Activated T-cell treated with anti-CD3 and anti-CD28 coated beads, Interleukin-2, amount 50 U/mL, for 24 hours (primary cell): ENCODE results near the gene CRTC3.
"Not testable (repeated sequence)": the region's sequence is repeated elsewhere in the genome, so short reads cannot be mapped to it uniquely, and the experiment has no call there.

Experiments
- DNase-seq: peaks from one replicate; pipeline ENCODE4 v3.0.0-alpha.2; 2020
- H3K27ac Mint-ChIP-seq: 2 replicates; pipeline ENCODE4 v1.8.0; 2020; ENCODE audit warnings: mild to moderate bottlenecking, mixed read lengths
- H3K27me3 Mint-ChIP-seq: 2 replicates; pipeline ENCODE4 v1.8.0; 2020; ENCODE audit warnings: mixed read lengths
- H3K36me3 Mint-ChIP-seq: 2 replicates; pipeline ENCODE4 v1.8.0; 2020; ENCODE audit warnings: low read depth, mixed read lengths
- H3K4me1 Mint-ChIP-seq: 2 replicates; pipeline ENCODE4 v1.8.0; 2020; ENCODE audit warnings: low read depth, mixed read lengths
- H3K4me3 Mint-ChIP-seq: 2 replicates; pipeline ENCODE4 v1.8.0; 2020; ENCODE audit warnings: mild to moderate bottlenecking, moderate library complexity, mixed read lengths
- H3K9me3 Mint-ChIP-seq: 2 replicates; pipeline ENCODE4 v1.8.0; 2020; ENCODE audit warnings: mixed read lengths

The CRTC3 gene

GRCh38 chr15:90510781-90511180 is 18.9 kb upstream of the CRTC3 start:
- not testable (repeated sequence) for H3K4me3 Mint-ChIP-seq, H3K36me3 Mint-ChIP-seq, H3K27me3 Mint-ChIP-seq, H3K9me3 Mint-ChIP-seq, DNase-seq
- peaks cover 12% of the 10 kb centered on the region for H3K4me1 Mint-ChIP-seq
- peak overlapping the region; percentile 63 for H3K27ac Mint-ChIP-seq

GRCh38 chr15:90511211-90511618 is 18.5 kb upstream of the CRTC3 start:
- Mint-ChIP-seq H3K4me1 (peaks cover 12% of the 10 kb centered on the region), H3K27ac (peak overlapping the region; percentile 63), H3K4me3 (peak overlapping the region; percentile 70)
- peak; percentile 42 for DNase-seq
- H3K27me3 Mint-ChIP-seq, H3K9me3 Mint-ChIP-seq, H3K36me3 Mint-ChIP-seq: not testable (repeated sequence)

DNA sequence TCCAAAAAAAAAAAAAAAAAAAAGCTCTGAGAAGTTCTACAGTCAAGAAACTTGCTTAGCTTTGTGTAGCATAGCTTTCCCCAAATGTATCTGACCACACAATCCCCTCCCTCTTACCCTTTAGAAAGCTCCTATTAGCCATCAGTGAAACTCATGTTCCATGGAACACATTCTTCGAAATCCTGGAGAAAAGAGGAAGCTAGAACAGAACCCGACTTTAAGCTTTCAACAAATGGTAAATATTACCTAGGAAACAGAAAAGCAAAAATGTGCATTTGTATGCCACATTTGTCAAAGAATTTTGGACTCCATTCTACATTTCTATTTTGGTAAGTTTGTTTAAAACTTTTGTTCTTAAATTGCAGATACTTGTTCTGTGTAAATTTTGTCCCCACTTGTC is 17.4 kb upstream of the CRTC3 start:
- H3K27me3 Mint-ChIP-seq, result no peaks in the 10 kb centered on the region
- H3K36me3 Mint-ChIP-seq, result no peaks in the 10 kb centered on the region

GRCh38 chr15:90512981-90513380 is 16.7 kb upstream of the CRTC3 start:
- Mint-ChIP-seq H3K27ac (no peak overlapping the region), H3K4me3 (no peak overlapping the region), H3K36me3 (no peaks in the 10 kb centered on the region), H3K9me3 (no peaks in the 10 kb centered on the region), H3K4me1 (peaks cover 12% of the 10 kb centered on the region), H3K27me3 (no peaks in the 10 kb centered on the region)
- no peak for DNase-seq

More for the DNA sequence above, 17.4 kb upstream of the CRTC3 start:
- Mint-ChIP-seq H3K9me3 (no peaks in the 10 kb centered on the region), H3K27ac (no peak overlapping the region), H3K4me1 (peaks cover 12% of the 10 kb centered on the region), H3K4me3 (no peak overlapping the region)
- DNase-seq, result no peak

GRCh38 chr15:90513448-90513847 is 16.3 kb upstream of the CRTC3 start:
- Mint-ChIP-seq H3K36me3 (no peaks in the 10 kb centered on the region), H3K4me1 (peaks cover 12% of the 10 kb centered on the region), H3K9me3 (no peaks in the 10 kb centered on the region), H3K27me3 (no peaks in the 10 kb centered on the region), H3K27ac (no peak overlapping the region), H3K4me3 (no peak overlapping the region)
- DNase-seq, result no peak

DNA sequence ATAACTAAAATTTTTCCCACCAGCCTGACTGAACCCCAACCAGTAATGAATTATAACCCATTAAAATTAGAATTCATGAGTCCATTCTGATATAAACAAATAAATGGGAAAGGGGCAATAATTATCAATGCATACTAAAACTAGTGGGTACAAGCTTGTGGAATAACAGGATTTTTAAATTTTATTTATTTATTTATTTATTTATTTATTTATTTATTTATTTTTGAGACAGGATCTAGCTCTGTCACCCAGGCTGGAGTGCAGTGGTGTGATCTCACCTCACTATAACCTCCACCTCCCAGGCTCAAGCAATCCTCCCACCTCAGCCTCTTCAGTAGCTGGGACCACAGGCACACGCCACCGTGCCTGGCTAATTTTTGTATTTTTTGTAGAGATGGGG is 15.8 kb upstream of the CRTC3 start:
- H3K4me1 Mint-ChIP-seq, result peaks cover 12% of the 10 kb centered on the region
- not testable (repeated sequence) for H3K27me3 Mint-ChIP-seq, H3K27ac Mint-ChIP-seq, DNase-seq, H3K9me3 Mint-ChIP-seq, H3K4me3 Mint-ChIP-seq, H3K36me3 Mint-ChIP-seq

DNA sequence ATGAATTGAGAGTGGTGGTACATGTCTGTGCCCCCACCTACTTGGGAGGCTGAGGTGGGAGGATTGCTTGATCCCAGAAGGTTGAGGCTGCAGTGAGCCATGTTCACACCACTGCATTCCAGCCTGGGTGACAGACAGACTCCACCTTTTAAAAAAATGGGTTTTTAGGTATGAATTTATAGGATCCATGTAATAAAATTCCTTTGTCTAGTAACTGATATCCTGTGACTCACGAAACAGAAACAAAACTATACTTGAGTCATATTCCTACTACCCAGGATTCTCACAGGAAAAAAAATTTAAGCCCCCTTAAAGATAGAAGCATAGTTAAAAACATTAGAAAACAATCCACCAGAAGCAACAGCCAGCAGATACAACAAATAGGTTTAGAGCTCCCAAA is 10.0 kb upstream of the CRTC3 start:
- no peak for DNase-seq
- Mint-ChIP-seq H3K4me3 (no peak overlapping the region), H3K27me3 (no peaks in the 10 kb centered on the region), H3K9me3 (no peaks in the 10 kb centered on the region), H3K36me3 (no peaks in the 10 kb centered on the region), H3K27ac (no peak overlapping the region), H3K4me1 (peaks cover 5% of the 10 kb centered on the region)

DNA sequence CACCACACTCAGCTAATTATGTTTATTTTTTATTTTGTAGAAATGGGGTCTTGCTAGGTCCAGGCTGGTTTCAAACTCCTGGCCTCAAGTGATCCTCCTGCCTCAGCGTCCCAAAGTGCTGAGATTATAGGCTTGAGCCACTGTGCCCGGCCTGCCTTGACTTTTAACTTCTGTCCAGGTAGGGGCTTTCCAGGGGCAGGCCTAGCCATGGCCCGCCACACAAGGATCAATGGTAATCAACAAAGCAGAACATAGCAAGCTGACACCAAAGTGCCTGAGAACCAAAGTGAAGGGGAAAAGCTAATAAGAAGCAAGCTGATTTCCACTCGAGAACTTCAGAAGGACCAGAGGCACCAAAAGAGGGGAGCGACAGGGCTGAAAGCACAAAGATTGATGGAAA is 9.4 kb upstream of the CRTC3 start:
- Mint-ChIP-seq H3K36me3 (no peaks in the 10 kb centered on the region), H3K4me1 (peaks cover 7% of the 10 kb centered on the region), H3K27me3 (no peaks in the 10 kb centered on the region), H3K27ac (no peak overlapping the region), H3K9me3 (no peaks in the 10 kb centered on the region), H3K4me3 (no peak overlapping the region)
- DNase-seq, result no peak

DNA sequence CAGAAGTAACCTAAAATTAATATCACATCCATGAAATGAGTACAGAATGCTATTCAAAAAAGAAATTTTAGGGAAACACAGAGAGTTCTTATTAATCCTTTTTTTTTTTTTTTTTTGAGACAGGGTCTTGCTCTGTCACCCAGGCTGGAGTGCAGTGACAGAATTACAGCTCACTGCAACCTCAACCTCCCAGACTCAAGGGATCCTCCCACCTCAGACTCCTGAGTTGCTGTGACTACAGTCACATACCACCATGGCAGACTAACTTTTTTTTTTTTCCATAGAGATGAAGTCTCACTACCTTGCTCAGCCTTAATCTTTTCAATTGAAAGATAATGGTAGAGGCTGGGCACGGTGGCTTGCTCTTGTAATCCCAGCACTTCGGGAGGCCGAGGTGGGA is 6.3 kb upstream of the CRTC3 start:
- Mint-ChIP-seq H3K4me3 (no peak overlapping the region), H3K4me1 (peaks cover 8% of the 10 kb centered on the region), H3K9me3 (no peaks in the 10 kb centered on the region), H3K27ac (no peak overlapping the region), H3K36me3 (no peaks in the 10 kb centered on the region), H3K27me3 (no peaks in the 10 kb centered on the region)
- DNase-seq, result no peak

DNA sequence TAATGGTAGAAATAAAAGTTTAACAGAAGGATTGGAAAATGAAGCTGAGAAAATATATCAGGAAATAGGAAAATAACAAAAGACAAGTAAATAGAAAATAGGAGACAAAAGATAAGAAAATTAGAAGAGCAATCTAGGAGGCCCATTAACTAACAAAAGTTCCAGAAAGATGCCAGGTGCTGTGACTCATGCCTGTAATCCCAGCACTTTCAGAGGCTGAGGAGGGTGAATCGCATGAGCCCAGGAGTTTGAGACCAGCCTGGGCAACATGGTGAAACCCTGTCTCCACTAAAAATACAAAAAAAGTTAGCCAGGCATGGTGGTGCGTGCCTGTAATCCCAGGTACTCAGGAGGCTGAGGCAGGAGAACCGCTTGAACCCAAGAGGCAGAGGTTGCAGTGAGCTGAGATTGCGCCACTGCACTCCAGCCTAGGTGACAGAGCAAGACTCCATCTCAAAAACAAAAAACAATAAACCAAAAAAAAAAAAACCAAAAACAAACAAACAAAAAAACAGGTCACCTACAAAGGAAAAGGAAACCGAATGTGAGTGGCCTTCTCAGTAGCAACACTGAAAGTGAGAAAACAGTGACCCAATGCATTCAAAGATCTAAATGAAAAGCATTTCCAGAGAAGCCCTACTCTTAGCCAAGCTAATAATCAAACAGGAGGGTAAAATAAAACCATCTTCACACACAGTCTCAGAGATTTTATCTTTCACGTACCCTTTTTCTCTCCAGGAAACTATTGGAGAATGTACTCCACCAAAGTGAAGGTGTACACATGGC is 5.5 kb upstream of the CRTC3 start:
- H3K4me1 Mint-ChIP-seq, result peaks cover 13% of the 10 kb centered on the region
- H3K27ac Mint-ChIP-seq, H3K4me3 Mint-ChIP-seq, H3K36me3 Mint-ChIP-seq, DNase-seq, H3K9me3 Mint-ChIP-seq, H3K27me3 Mint-ChIP-seq: not testable (repeated sequence)

- Mint-ChIP-seq H3K9me3 (no peaks in the 10 kb centered on the region), H3K27ac (peak overlapping the region; percentile 91), H3K4me1 (peaks cover 40% of the 10 kb centered on the region), H3K36me3 (peaks cover 8% of the 10 kb centered on the region), H3K27me3 (no peaks in the 10 kb centered on the region), H3K4me3 (peak overlapping the region; percentile 79)
- DNase-seq, result no peak
These were observed 732 bp upstream of the CRTC3 start for GRCh38 chr15:90529011-90529370.

DNA sequence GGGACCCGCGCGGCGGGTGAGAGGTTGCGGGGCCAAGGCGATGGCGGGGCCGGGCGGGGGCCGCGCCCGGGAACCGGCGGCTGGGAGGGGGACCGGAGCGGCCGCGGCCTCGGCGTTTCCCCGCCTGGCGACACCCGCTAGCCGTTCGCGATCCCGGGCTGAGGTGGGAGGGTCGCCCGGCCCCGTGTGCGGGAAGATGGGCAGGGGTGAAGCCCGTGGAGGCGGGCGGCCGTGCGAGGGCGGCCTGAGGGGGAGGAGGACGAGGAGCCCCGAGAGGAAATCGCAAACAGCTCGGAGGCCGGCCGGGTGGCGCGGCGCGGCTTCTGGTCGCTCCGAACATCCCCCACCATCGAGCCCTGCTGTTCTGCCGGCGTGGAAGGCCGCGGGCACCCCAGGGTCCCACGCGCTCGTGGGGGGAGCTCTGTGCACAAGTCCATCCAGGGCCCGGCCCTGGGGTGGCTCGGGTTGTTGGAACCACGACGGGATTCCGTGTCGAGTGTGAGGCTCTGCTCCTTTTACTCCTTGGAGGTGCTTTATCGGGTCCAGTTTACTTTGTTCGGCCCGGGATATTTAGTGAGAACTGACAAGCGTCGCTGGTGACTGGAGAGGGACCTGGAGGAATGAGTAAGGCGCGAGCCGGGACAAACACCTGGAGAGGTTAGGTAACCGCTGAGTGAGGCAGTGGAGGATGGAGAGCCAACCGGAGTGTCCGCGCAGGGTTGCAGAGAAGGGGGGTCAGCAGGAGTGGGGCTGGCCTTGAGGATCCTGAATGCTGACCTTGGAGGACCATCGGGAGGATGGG is 728 bp downstream of the CRTC3 start:
- peak overlapping the region; percentile 94 for H3K4me3 Mint-ChIP-seq
- peak; percentile 74 for DNase-seq
- no peaks in the 10 kb centered on the region for H3K9me3 Mint-ChIP-seq
- H3K27me3 Mint-ChIP-seq, result no peaks in the 10 kb centered on the region
- peaks cover 12% of the 10 kb centered on the region for H3K36me3 Mint-ChIP-seq
- H3K27ac Mint-ChIP-seq, result peak overlapping the region; percentile 90
- H3K4me1 Mint-ChIP-seq, result peaks cover 48% of the 10 kb centered on the region

DNA sequence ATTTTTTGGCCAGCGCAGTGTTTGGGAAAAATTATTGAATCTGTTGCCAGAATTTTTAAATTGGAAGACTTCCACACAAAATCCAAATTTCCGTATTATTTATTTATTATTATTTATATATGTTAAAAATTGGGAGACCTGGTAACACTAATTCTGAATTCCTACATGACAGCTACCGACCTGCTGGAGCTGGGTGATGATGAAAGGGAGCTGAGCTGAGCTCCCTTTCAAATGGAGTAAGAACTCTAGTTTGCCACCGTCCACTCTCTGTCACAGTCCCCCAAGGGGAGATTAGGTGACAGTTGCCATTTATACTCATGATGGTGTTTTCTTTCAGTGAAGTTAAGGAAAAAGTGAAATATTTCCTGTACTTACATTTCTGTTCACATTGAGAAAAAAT is 1.4 kb downstream of the CRTC3 start:
- H3K36me3 Mint-ChIP-seq, result peaks cover 12% of the 10 kb centered on the region
- no peaks in the 10 kb centered on the region for H3K9me3 Mint-ChIP-seq
- H3K27me3 Mint-ChIP-seq, result no peaks in the 10 kb centered on the region
- H3K27ac Mint-ChIP-seq, result peak overlapping the region; percentile 90
- H3K4me1 Mint-ChIP-seq, result peaks cover 54% of the 10 kb centered on the region
- DNase-seq, result no peak
- H3K4me3 Mint-ChIP-seq, result peak overlapping the region; percentile 94

DNA sequence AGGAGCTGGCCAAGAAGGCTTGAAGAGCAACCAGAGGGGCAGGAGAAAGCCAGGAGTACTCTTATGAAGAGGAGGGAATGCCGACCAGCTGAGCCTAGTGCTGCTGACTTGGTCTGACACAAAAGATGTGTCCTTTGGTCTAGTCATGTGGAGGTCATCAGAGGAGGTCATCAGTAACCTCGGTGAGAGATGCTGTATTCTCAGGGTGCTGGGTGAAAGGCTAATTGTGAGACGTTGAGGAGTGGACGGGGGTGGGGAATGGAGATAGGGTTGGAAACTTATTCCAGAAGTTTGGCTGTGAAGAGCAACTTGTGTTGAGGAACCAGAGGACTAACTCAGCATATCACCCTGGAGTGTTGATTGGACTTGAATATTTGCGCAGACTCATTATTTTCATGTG is 5.5 kb downstream of the CRTC3 start:
- Mint-ChIP-seq H3K36me3 (peaks cover 33% of the 10 kb centered on the region), H3K4me1 (peaks cover 85% of the 10 kb centered on the region), H3K9me3 (no peaks in the 10 kb centered on the region), H3K27ac (peak overlapping the region; percentile 76), H3K27me3 (no peaks in the 10 kb centered on the region), H3K4me3 (no peak overlapping the region)
- DNase-seq, result no peak

- Mint-ChIP-seq H3K4me3 (peak overlapping the region; percentile 74), H3K36me3 (peaks cover 55% of the 10 kb centered on the region)
- DNase-seq, result peak; percentile 49
These were observed 10.1 kb downstream of the CRTC3 start for GRCh38 chr15:90539789-90540188.

More at GRCh38 chr15:90539789-90540188, 10.1 kb downstream of the CRTC3 start:
- H3K9me3 Mint-ChIP-seq, result no peaks in the 10 kb centered on the region
- H3K4me1 Mint-ChIP-seq, result peaks cover 79% of the 10 kb centered on the region
- H3K27me3 Mint-ChIP-seq, result no peaks in the 10 kb centered on the region
- peak overlapping the region; percentile 92 for H3K27ac Mint-ChIP-seq
